PC-9 (cell line): ENCODE measurements around the gene TRABD. TPM values are rescaled to one million over a fixed set of nuclear protein-coding genes. Genes with fewer than 3 reads are reported as not detected.

ENCODE experiments used
- BruUV-seq: library from RNA; stranded (reverse); fragments of 400-500 nt; replicated peaks from 2 replicates; lab custom pipeline; 2021; lab: Mats Ljungman, UMichigan
- CTCF ChIA-PET: fragments of 300-600 bp; sonication (Branson Sonifier 250); formaldehyde crosslinking; loops from one replicate; lab custom pipeline; 2022; ENCODE audit warnings: antibody characterized with exemption; lab: Charles Lee
- POLR2A ChIA-PET: fragments of 300-600 bp; sonication (Branson Sonifier 250); formaldehyde crosslinking; loops from one replicate; lab custom pipeline; 2022; ENCODE audit warnings: antibody characterized with exemption; ENCODE audit not compliant: unreplicated experiment; lab: Charles Lee
- DNase-seq, 2 experiments: peaks; one replicate each; pipeline versions ENCODE4 v3.0.0 to v3.0.0-alpha.2; 2015 to 2022; ENCODE audit warnings: mixed read lengths in 1 of 2
- H2AFZ ChIP-seq: fragments of 200-600 bp; sonication (generic); 2 replicates; pipeline ENCODE4 v1.8.1; 2017; ENCODE audit warnings: antibody characterized with exemption
- H3F3A ChIP-seq: fragments of 200-600 bp; sonication (generic); 2 replicates; pipeline ENCODE4 v1.8.1; 2017; ENCODE audit warnings: antibody characterized with exemption, mild to moderate bottlenecking, low read depth; ENCODE audit not compliant: insufficient read depth
- H3K27ac ChIP-seq: fragments of 200-600 bp; sonication (generic); 2 replicates; pipeline ENCODE4 v1.6.1; 2016; ENCODE audit warnings: mixed run types
- H3K27me3 ChIP-seq: fragments of 200-600 bp; sonication (generic); 2 replicates; pipeline ENCODE4 v1.6.1; 2016; ENCODE audit warnings: low read depth, mixed run types; ENCODE audit not compliant: insufficient read depth
- H3K36me3 ChIP-seq: fragments of 200-600 bp; sonication (generic); 2 replicates; pipeline ENCODE4 v1.6.1; 2016; ENCODE audit warnings: low read depth, mixed run types
- H3K4me1 ChIP-seq: fragments of 200-600 bp; sonication (generic); replicated peaks from 2 replicates; pipeline ENCODE4 v1.6.1; 2016; ENCODE audit warnings: mixed run types; ENCODE audit not compliant: insufficient read depth
- H3K4me2 ChIP-seq: fragments of 200-600 bp; sonication (generic); 2 replicates; pipeline ENCODE4 v1.6.1; 2017; ENCODE audit warnings: mixed run types
- H3K4me3 ChIP-seq: fragments of 200-600 bp; sonication (generic); 2 replicates; pipeline ENCODE4 v1.6.1; 2016; ENCODE audit warnings: mixed run types
- H3K79me2 ChIP-seq: fragments of 200-600 bp; sonication (generic); 2 replicates; pipeline ENCODE4 v1.6.1; 2017; ENCODE audit warnings: low read depth, mixed run types
- H3K9me2 ChIP-seq: fragments of 200-600 bp; sonication (generic); 2 replicates; pipeline ENCODE4 v1.8.1; 2017; ENCODE audit warnings: mild to moderate bottlenecking; ENCODE audit not compliant: insufficient read depth
- H3K9me3 ChIP-seq: fragments of 200-600 bp; sonication (generic); 2 replicates; pipeline ENCODE4 v1.8.1; 2016; ENCODE audit warnings: low read depth; ENCODE audit not compliant: insufficient read depth
- H4K20me1 ChIP-seq: fragments of 200-600 bp; sonication (generic); 2 replicates; pipeline ENCODE4 v1.8.1; 2017; ENCODE audit not compliant: insufficient read depth
- EZH2 ChIP-seq: fragments of 200-600 bp; sonication (generic); IDR thresholded peaks from 2 replicates; pipeline ENCODE4 v1.8.0; 2017; ENCODE audit warnings: antibody characterized with exemption, low read depth
- intact Hi-C: fragments of 100-400 bp; cut with micrococcal nuclease; formaldehyde crosslinking; loops from one replicate; pipeline ENCODE4 v1.10.0; 2022; ENCODE audit not compliant: unreplicated experiment
- total RNA-seq: library from RNA; stranded (reverse); gene quantifications from 2 replicates; pipeline ENCODE4 v1.2.3, GENCODE V29; 2021
- TF ChIP-seq, protein P1 (sequence below): fragments of 200-600 bp; sonication (generic); conservative IDR thresholded peaks from 2 replicates; pipeline ENCODE4 v1.6.1; 2017; ENCODE audit warnings: mixed run types, antibody characterized with exemption, mild to moderate bottlenecking, moderate library complexity

The TRABD gene
- total RNA-seq, 1 experiment from 2014 or later = 68.2 TPM

DNA sequence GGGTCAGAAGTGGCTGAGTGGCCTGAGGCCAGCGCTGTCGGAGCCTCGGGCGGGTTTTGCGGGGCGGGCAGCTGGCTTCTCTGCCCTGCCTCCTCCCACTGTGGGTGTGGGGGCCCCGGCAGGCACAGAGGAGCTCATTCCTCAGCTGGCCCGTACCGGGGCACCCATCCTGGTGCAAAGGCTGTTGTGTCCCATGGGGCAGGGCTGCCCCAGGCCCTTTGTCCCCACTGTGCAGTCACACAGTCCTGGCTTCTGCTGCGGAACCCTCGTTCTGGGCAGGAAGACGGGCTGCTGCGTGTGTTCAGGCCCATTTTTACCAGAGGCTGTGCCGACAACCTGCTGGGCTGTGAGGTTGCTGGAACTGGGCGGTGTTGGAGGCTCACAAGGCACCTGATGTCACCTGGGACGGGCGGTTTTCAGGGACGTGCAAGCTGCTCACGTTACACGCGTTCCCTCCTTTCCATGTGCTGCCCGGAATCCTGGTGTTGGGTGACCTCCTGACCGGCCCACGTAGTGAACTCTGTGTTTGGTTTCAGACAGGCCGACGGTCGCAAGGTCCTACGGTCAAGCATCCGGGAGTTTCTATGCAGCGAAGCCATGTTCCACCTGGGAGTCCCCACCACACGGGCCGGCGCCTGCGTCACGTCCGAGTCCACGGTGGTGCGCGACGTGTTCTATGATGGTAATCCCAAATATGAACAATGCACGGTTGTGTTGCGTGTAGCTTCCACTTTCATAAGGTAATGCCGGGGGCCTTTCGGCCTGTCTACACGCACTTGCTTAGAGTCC lies 20.3 kb downstream of the TRABD start:
- H4K20me1 ChIP-seq = peaks cover 61% of the 10 kb centered on the region
- intact Hi-C loops = no loop called here
- peaks cover 34% of the 10 kb centered on the region; the same call in 1 of the 2 replicates for H3F3A ChIP-seq
- CTCF ChIA-PET = no interaction called here
- H3K79me2 ChIP-seq = peaks cover 28% of the 10 kb centered on the region
- no peak overlapping the region for H3K4me2 ChIP-seq
- no TSS peak for BruUV-seq
- POLR2A ChIA-PET = no interaction called here
- no peak overlapping the region for H2AFZ ChIP-seq
- peaks cover 24% of the 10 kb centered on the region for H3K36me3 ChIP-seq
- no peak for TF ChIP-seq EZH2
- TF ChIP-seq, protein P1, sequence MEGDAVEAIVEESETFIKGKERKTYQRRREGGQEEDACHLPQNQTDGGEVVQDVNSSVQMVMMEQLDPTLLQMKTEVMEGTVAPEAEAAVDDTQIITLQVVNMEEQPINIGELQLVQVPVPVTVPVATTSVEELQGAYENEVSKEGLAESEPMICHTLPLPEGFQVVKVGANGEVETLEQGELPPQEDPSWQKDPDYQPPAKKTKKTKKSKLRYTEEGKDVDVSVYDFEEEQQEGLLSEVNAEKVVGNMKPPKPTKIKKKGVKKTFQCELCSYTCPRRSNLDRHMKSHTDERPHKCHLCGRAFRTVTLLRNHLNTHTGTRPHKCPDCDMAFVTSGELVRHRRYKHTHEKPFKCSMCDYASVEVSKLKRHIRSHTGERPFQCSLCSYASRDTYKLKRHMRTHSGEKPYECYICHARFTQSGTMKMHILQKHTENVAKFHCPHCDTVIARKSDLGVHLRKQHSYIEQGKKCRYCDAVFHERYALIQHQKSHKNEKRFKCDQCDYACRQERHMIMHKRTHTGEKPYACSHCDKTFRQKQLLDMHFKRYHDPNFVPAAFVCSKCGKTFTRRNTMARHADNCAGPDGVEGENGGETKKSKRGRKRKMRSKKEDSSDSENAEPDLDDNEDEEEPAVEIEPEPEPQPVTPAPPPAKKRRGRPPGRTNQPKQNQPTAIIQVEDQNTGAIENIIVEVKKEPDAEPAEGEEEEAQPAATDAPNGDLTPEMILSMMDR = no peak
- H3K27me3 ChIP-seq = no peaks in the 10 kb centered on the region
- no peak overlapping the region for H3K4me3 ChIP-seq
- no peak overlapping the region for H3K27ac ChIP-seq
- peaks cover 12% of the 10 kb centered on the region for H3K4me1 ChIP-seq
- H3K9me3 ChIP-seq = no peaks in the 10 kb centered on the region
- no peak for DNase-seq
- no peaks in the 10 kb centered on the region for H3K9me2 ChIP-seq

GRCh38 chr22:50206599-50206998 lies 20.9 kb downstream of the TRABD start:
- H3K4me3 ChIP-seq = no peak overlapping the region
- POLR2A ChIA-PET = no interaction called here
- no peak for TF ChIP-seq EZH2
- TF ChIP-seq, protein P1 = peak; percentile 67
- H3K4me2 ChIP-seq = no peak overlapping the region
- peaks cover 29% of the 10 kb centered on the region for H3K79me2 ChIP-seq
- peaks cover 29% of the 10 kb centered on the region for H3K36me3 ChIP-seq
- DNase-seq = no peak
- no TSS peak for BruUV-seq
- H3F3A ChIP-seq = peaks cover 39% of the 10 kb centered on the region; the same call in 1 of the 2 replicates
- H3K27me3 ChIP-seq = no peaks in the 10 kb centered on the region
- no peaks in the 10 kb centered on the region for H3K9me3 ChIP-seq
- H3K9me2 ChIP-seq = no peaks in the 10 kb centered on the region
- H2AFZ ChIP-seq = no peak overlapping the region
- intact Hi-C loops = no loop called here
- H3K4me1 ChIP-seq = peaks cover 12% of the 10 kb centered on the region
- peaks cover 65% of the 10 kb centered on the region for H4K20me1 ChIP-seq
- CTCF ChIA-PET = no interaction called here
- H3K27ac ChIP-seq = no peak overlapping the region

DNA sequence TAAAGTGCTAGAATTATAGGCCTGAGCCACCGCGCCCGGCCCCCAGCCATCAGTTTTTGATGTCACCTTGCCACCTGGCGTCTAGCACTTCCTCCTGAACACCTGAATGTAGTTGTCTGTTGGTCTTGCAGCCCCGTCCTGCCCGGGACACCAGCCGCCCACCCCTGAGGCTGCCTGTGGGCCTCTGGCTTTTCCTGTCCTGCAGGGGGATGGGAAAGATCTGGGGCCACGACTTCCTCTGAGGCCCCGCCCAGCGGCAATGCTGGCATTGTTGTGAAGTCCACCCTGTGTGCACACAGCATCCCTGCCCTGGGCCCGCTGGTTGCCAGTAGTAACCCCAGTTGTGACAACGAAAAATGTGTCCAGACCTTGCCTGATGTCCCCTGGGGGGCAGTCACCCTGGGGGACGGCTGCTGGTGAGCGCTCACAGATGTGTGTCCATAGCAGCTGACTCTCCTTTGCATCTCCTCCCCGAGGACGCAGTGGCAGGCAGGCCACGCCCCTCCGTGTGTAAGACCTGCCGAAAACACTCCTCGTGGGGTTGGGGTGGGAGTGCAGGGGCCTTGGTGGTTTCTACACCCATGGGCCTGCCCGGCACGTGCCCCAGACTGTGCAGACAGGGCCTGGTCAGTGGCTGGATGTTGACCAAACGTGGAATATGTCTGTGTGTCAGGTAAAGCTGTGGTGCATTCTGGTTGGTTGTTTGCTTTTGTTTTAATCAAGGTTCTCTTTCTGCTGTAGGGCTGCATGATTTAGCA lies 21.8 kb downstream of the TRABD start:
- Histone ChIP-seq H3K36me3 (peaks cover 36% of the 10 kb centered on the region), H3K9me3 (no peaks in the 10 kb centered on the region), H3K4me1 (peaks cover 4% of the 10 kb centered on the region; the same call in 1 of the 2 replicates), H4K20me1 (peaks cover 60% of the 10 kb centered on the region), H2AFZ (no peak overlapping the region), H3F3A (peaks cover 44% of the 10 kb centered on the region; the same call in 1 of the 2 replicates), H3K27ac (no peak overlapping the region), H3K4me2 (no peak overlapping the region), H3K27me3 (no peaks in the 10 kb centered on the region), H3K4me3 (no peak overlapping the region), H3K79me2 (peaks cover 20% of the 10 kb centered on the region), H3K9me2 (no peaks in the 10 kb centered on the region)
- no peak for TF ChIP-seq EZH2
- TF ChIP-seq, protein P1 = no peak
- no peak for DNase-seq
- ChIA-PET POLR2A (no interaction called here), CTCF (interaction anchor here (0.6 kb wide), 1 partner anchor 40 kb away, joined by 3 read pairs; no protein-coding TSS in a partner anchor)
- no TSS peak for BruUV-seq
- intact Hi-C loops = no loop called here
